Activated naive CD8-positive, alpha-beta T cell treated with anti-CD3 and anti-CD28 coated beads, Interleukin-2, amount 10 ng/mL, durations not matched to agents 7 days and 5 days (primary cell): Measurements from ENCODE around the gene SLC43A1. TPM values are rescaled to one million over a fixed set of nuclear protein-coding genes. Genes with fewer than 3 reads are reported as not detected.

Source experiments
- ATAC-seq: fragments of 150-1000 bp; cut with Tn5 transposase; one replicate; pipeline ENCODE4 v1.10.0; 2021; ENCODE audit warnings: low read depth, moderate library complexity
- POLR2A ChIA-PET: fragments of 350-600 bp; sonication (Branson Sonifier 250); formaldehyde crosslinking; loops from one replicate; lab custom pipeline; 2021; ENCODE audit warnings: antibody characterized with exemption; lab: Charles Lee
- DNase-seq: peaks from one replicate; pipeline ENCODE4 v3.0.0; 2021
- H3K27ac Mint-ChIP-seq: one replicate; pipeline ENCODE4 v1.8.0; 2022; ENCODE audit warnings: mild to moderate bottlenecking, mixed read lengths
- H3K27me3 Mint-ChIP-seq: one replicate; pipeline ENCODE4 v1.8.0; 2022; ENCODE audit warnings: mild to moderate bottlenecking, moderate library complexity, mixed read lengths
- H3K36me3 Mint-ChIP-seq: one replicate; pipeline ENCODE4 v1.8.0; 2021; ENCODE audit warnings: mild to moderate bottlenecking, mixed read lengths
- H3K4me1 Mint-ChIP-seq: one replicate; pipeline ENCODE4 v1.8.0; 2021; ENCODE audit warnings: mixed read lengths
- H3K4me3 Mint-ChIP-seq: one replicate; pipeline ENCODE4 v1.8.0; 2022; ENCODE audit warnings: mild to moderate bottlenecking, moderate library complexity, mixed read lengths
- H3K9me3 Mint-ChIP-seq: one replicate; pipeline ENCODE4 v1.8.0; 2021; ENCODE audit warnings: mixed read lengths
- total RNA-seq, 2 experiments: library from RNA; stranded (reverse); gene quantifications; one replicate each; pipeline ENCODE4 v1.2.3, GENCODE V29; 2021

The SLC43A1 gene
- total RNA-seq, 2 experiments from 2014 or later, result 28.2 to 28.8 TPM

- Mint-ChIP-seq H3K9me3 (no peaks in the 10 kb centered on the region), H3K4me3 (no peak overlapping the region), H3K4me1 (peaks cover 6% of the 10 kb centered on the region), H3K36me3 (no peaks in the 10 kb centered on the region), H3K27ac (peak overlapping the region; percentile 18), H3K27me3 (peaks cover 4% of the 10 kb centered on the region)
- ATAC-seq (no peak), DNase-seq (no peak)
- POLR2A ChIA-PET, result no interaction called here
These were observed 47.9 kb downstream of the SLC43A1 start for GRCh38 chr11:57467508-57468157.

- no peak overlapping the region for H3K4me3 Mint-ChIP-seq
- no peak for ATAC-seq
- no peaks in the 10 kb centered on the region for H3K9me3 Mint-ChIP-seq
- no peaks in the 10 kb centered on the region for H3K36me3 Mint-ChIP-seq
- H3K4me1 Mint-ChIP-seq, result peaks cover 7% of the 10 kb centered on the region
- H3K27ac Mint-ChIP-seq, result no peak overlapping the region
- POLR2A ChIA-PET, result no interaction called here
- H3K27me3 Mint-ChIP-seq, result peaks cover 14% of the 10 kb centered on the region
- DNase-seq, result no peak
These were observed 48.8 kb downstream of the SLC43A1 start for GRCh38 chr11:57466680-57467079.

GRCh38 chr11:57464539-57465181, 50.8 kb downstream of the SLC43A1 start:
- Mint-ChIP-seq H3K27ac (no peak overlapping the region), H3K36me3 (no peaks in the 10 kb centered on the region), H3K9me3 (no peaks in the 10 kb centered on the region), H3K27me3 (peaks cover 27% of the 10 kb centered on the region), H3K4me3 (no peak overlapping the region), H3K4me1 (peaks cover 12% of the 10 kb centered on the region)
- no peak for ATAC-seq
- POLR2A ChIA-PET, result no interaction called here
- no peak for DNase-seq

GRCh38 chr11:57463671-57464538, 51.6 kb downstream of the SLC43A1 start:
- H3K36me3 Mint-ChIP-seq, result no peaks in the 10 kb centered on the region
- H3K4me1 Mint-ChIP-seq, result peaks cover 16% of the 10 kb centered on the region
- ATAC-seq (no peak), DNase-seq (no peak)
- H3K27me3 Mint-ChIP-seq, result peaks cover 32% of the 10 kb centered on the region
- no peak overlapping the region for H3K4me3 Mint-ChIP-seq
- no peak overlapping the region for H3K27ac Mint-ChIP-seq
- H3K9me3 Mint-ChIP-seq, result no peaks in the 10 kb centered on the region
- POLR2A ChIA-PET, result interaction anchor here (1.5 kb wide), 1 partner anchor 9 kb away, joined by 6 read pairs; no protein-coding TSS in a partner anchor

- no peak overlapping the region for H3K27ac Mint-ChIP-seq
- no peak for DNase-seq
- H3K9me3 Mint-ChIP-seq, result no peaks in the 10 kb centered on the region
- H3K27me3 Mint-ChIP-seq, result peaks cover 40% of the 10 kb centered on the region
- ATAC-seq, result no peak
- POLR2A ChIA-PET, result interaction anchor here (1.5 kb wide), 1 partner anchor 11 kb away, joined by 6 read pairs; no protein-coding TSS in a partner anchor
- H3K4me3 Mint-ChIP-seq, result no peak overlapping the region
- peaks cover 22% of the 10 kb centered on the region for H3K4me1 Mint-ChIP-seq
- H3K36me3 Mint-ChIP-seq, result no peaks in the 10 kb centered on the region
These were observed 52.9 kb downstream of the SLC43A1 start for GRCh38 chr11:57462597-57462996.

- peaks cover 45% of the 10 kb centered on the region for H3K27me3 Mint-ChIP-seq
- peaks cover 27% of the 10 kb centered on the region for H3K4me1 Mint-ChIP-seq
- H3K36me3 Mint-ChIP-seq, result no peaks in the 10 kb centered on the region
- ATAC-seq (no peak), DNase-seq (no peak)
- no peak overlapping the region for H3K27ac Mint-ChIP-seq
- no peaks in the 10 kb centered on the region for H3K9me3 Mint-ChIP-seq
- H3K4me3 Mint-ChIP-seq, result no peak overlapping the region
- POLR2A ChIA-PET, result no interaction called here
These were observed 53.5 kb downstream of the SLC43A1 start for GRCh38 chr11:57461841-57462489.

- Mint-ChIP-seq H3K27ac (no peak overlapping the region), H3K4me1 (peaks cover 27% of the 10 kb centered on the region), H3K27me3 (peaks cover 46% of the 10 kb centered on the region), H3K4me3 (peak overlapping the region; percentile 44), H3K36me3 (no peaks in the 10 kb centered on the region), H3K9me3 (no peaks in the 10 kb centered on the region)
- POLR2A ChIA-PET, result interaction anchor here (1.1 kb wide), 1 partner anchor 126 kb away, joined by 3 read pairs; the partner anchor contains the start of gene SSRP1
- ATAC-seq (peak; percentile 19), DNase-seq (no peak)
These were observed 54.4 kb downstream of the SLC43A1 start for GRCh38 chr11:57460758-57461749.

- Mint-ChIP-seq H3K36me3 (no peaks in the 10 kb centered on the region), H3K27ac (peak within 1 kb of the TSS; percentile 60), H3K4me3 (peak within 1 kb of the TSS; percentile 77), H3K4me1 (peaks cover 27% of the 10 kb centered on the region), H3K27me3 (peaks cover 47% of the 10 kb centered on the region), H3K9me3 (no peaks in the 10 kb centered on the region)
- peak; percentile 71 for DNase-seq
- POLR2A ChIA-PET, result interaction anchor here (1.1 kb wide), 2 partner anchors 23 to 125 kb away, joined by 3 read pairs; partner anchors contain the start of gene SSRP1
- peak; percentile 71 for ATAC-seq
These were observed 55.3 kb downstream of the SLC43A1 start, which contains the start of gene RTN4RL2 for GRCh38 chr11:57460022-57460757. Gene RTN4RL2, plus strand, starts transcription at chr11:57460528. Its CDS starts 338 bp downstream, at chr11:57460866.

GRCh38 chr11:57459164-57460021, 56.1 kb downstream of the SLC43A1 start:
- peaks cover 47% of the 10 kb centered on the region for H3K27me3 Mint-ChIP-seq
- peak overlapping the region; percentile 95 for H3K4me3 Mint-ChIP-seq
- ATAC-seq (no peak), DNase-seq (peak; percentile 56)
- H3K9me3 Mint-ChIP-seq, result no peaks in the 10 kb centered on the region
- no peaks in the 10 kb centered on the region for H3K36me3 Mint-ChIP-seq
- peak overlapping the region; percentile 78 for H3K27ac Mint-ChIP-seq
- POLR2A ChIA-PET, result interaction anchor here (0.6 to 2.0 kb wide), 5 partner anchors 19 to 124 kb away, joined by 3 to 8 read pairs (median 3); partner anchors contain the start of gene SSRP1
- peaks cover 27% of the 10 kb centered on the region for H3K4me1 Mint-ChIP-seq

- no peaks in the 10 kb centered on the region for H3K9me3 Mint-ChIP-seq
- H3K27ac Mint-ChIP-seq, result peak overlapping the region; percentile 78
- DNase-seq (peak; percentile 72), ATAC-seq (peak; percentile 10)
- H3K4me3 Mint-ChIP-seq, result peak overlapping the region; percentile 95
- H3K4me1 Mint-ChIP-seq, result peaks cover 27% of the 10 kb centered on the region
- no peaks in the 10 kb centered on the region for H3K36me3 Mint-ChIP-seq
- POLR2A ChIA-PET, result interaction anchor here (0.6 to 2.0 kb wide), 8 partner anchors 19 to 125 kb away, joined by 3 to 11 read pairs (median 4); partner anchors contain the start of gene TIMM10
- peaks cover 48% of the 10 kb centered on the region for H3K27me3 Mint-ChIP-seq
These were observed 56.9 kb downstream of the SLC43A1 start for GRCh38 chr11:57458410-57459163.
